ENCODE measurements around the gene RASGRP4. TPM values are rescaled to one million over a fixed set of nuclear protein-coding genes. Genes with fewer than 3 reads are reported as not detected.
"Not testable (repeated sequence)": the region's sequence is repeated elsewhere in the genome, so short reads cannot be mapped to it uniquely, and the experiment has no call there.

Gene RASGRP4
- polyA plus RNA-seq, 1 donor = 2.8 TPM

- no peak for DNase-seq
These were observed 8.9 kb downstream of the RASGRP4 start for GRCh38 chr19:38417146-38417543.

- no peak for DNase-seq
These were observed 12.6 kb downstream of the RASGRP4 start for GRCh38 chr19:38413416-38413815.

- DNase-seq = no peak
These were observed 13.1 kb downstream of the RASGRP4 start for GRCh38 chr19:38412961-38413360.

- DNase-seq = no peak
These were observed 13.5 kb downstream of the RASGRP4 start for GRCh38 chr19:38412491-38412890.

GRCh38 chr19:38411898-38412297 is 14.1 kb downstream of the RASGRP4 start:
- DNase-seq = not testable (repeated sequence)

GRCh38 chr19:38411041-38411712 is 14.8 kb downstream of the RASGRP4 start:
- DNase-seq = no peak

GRCh38 chr19:38410407-38410806 is 15.6 kb downstream of the RASGRP4 start:
- DNase-seq = not testable (repeated sequence)

GRCh38 chr19:38409631-38410133 is 16.3 kb downstream of the RASGRP4 start:
- DNase-seq = peak; percentile 74

- DNase-seq = no peak
These were observed 20.7 kb downstream of the RASGRP4 start for GRCh38 chr19:38405276-38405675.

GRCh38 chr19:38404858-38405257 is 21.2 kb downstream of the RASGRP4 start:
- DNase-seq = no peak

- peak; percentile 98 for DNase-seq
These were observed 22.9 kb downstream of the RASGRP4 start, which contains the start of gene FAM98C for GRCh38 chr19:38402967-38403674. Gene FAM98C, plus strand, starts transcription at chr19:38403093. Its CDS starts 61 bp downstream, at chr19:38403154.

- no peak for DNase-seq
These were observed 23.4 kb downstream of the RASGRP4 start for GRCh38 chr19:38402623-38402966.

- DNase-seq = no peak
These were observed 24.9 kb downstream of the RASGRP4 start for GRCh38 chr19:38401148-38401547.

- DNase-seq = no peak
These were observed 25.7 kb downstream of the RASGRP4 start for GRCh38 chr19:38400361-38400760.

- DNase-seq = no peak
These were observed 26.5 kb downstream of the RASGRP4 start for GRCh38 chr19:38399537-38399936.

- no peak for DNase-seq
These were observed 26.9 kb downstream of the RASGRP4 start for GRCh38 chr19:38399081-38399480.

- DNase-seq = no peak
These were observed 30.5 kb downstream of the RASGRP4 start for GRCh38 chr19:38395381-38396114.

- DNase-seq = no peak
These were observed 31.5 kb downstream of the RASGRP4 start for GRCh38 chr19:38394488-38394887.

GRCh38 chr19:38392707-38393308 is 33.2 kb downstream of the RASGRP4 start:
- DNase-seq = no peak

GRCh38 chr19:38391911-38392464 is 34.0 kb downstream of the RASGRP4 start:
- DNase-seq = no peak

GRCh38 chr19:38389957-38390924 is 35.8 kb downstream of the RASGRP4 start:
- no peak for DNase-seq

Data from hindlimb muscle (tissue), 1 donor.